ENCODE data around the gene TTC17.

The TTC17 gene

DNA sequence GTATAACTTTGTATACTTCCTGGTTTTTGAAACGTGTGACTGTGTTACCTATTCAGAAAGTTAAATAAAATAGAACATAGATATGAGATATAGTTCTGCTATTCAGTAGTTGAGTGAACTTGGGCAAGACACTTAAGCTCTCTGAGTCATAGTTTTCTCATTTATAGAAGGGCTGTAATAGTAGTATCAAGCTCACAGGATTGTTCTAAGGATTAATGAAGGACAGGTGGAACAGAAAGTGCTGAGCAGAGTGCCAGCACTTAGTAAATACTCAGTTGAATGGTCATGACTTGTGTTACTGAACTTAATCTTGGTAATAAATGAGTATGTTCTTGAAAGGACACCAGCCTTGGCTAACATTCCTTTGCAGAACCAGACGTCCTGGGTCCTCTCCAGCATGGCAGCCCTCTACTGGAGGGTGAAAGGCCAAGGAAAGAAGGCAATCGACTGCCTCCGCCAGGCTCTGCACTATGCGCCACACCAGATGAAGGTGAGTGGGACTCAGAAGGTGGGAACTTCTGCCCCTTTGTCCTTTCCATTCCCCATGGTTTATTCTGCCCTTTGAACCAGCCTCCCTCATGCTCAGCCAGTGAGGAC, 131.2 kb downstream of the TTC17 start:
- no peak overlapping the region for H3K27ac ChIP-seq (ENCODE audit: low read depth, low read length)

DNA sequence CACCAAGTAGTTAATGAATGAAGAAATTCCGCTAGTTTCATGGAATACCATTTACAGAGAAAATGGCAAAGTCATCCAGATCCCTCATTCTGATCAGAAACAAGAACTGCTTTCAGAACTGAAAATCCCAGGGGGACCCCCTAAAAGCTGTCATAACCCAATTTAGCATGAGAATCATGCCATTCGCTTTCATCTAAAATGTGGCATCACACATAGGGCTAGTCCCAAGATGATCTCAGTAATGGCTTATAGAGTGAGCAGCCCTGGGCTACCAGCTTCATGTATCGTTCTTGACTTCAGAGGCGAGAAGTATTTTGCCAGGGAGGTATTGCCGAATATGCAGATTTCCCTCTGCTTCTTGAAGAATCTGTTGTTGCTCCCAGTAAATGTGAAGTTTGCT, 134.0 kb downstream of the TTC17 start:
- no peak for TF ChIP-seq EZH2phosphoT487 (conservative IDR thresholded peaks at IDR 0.05; ENCODE audit: low read length)
- TF ChIP-seq, protein P1, sequence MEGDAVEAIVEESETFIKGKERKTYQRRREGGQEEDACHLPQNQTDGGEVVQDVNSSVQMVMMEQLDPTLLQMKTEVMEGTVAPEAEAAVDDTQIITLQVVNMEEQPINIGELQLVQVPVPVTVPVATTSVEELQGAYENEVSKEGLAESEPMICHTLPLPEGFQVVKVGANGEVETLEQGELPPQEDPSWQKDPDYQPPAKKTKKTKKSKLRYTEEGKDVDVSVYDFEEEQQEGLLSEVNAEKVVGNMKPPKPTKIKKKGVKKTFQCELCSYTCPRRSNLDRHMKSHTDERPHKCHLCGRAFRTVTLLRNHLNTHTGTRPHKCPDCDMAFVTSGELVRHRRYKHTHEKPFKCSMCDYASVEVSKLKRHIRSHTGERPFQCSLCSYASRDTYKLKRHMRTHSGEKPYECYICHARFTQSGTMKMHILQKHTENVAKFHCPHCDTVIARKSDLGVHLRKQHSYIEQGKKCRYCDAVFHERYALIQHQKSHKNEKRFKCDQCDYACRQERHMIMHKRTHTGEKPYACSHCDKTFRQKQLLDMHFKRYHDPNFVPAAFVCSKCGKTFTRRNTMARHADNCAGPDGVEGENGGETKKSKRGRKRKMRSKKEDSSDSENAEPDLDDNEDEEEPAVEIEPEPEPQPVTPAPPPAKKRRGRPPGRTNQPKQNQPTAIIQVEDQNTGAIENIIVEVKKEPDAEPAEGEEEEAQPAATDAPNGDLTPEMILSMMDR (IDR thresholded peaks at IDR 0.05; ENCODE audit: insufficient read depth, low read length, poor library complexity, severe bottlenecking) = no peak
- Histone ChIP-seq H2AFZ (ENCODE audit: low read depth, low read length, severe bottlenecking) (no peak overlapping the region), H3K27me3 (ENCODE audit: low read length) (no peaks in the 10 kb centered on the region), H3K79me2 (ENCODE audit: insufficient read depth, low read length) (no peaks in the 10 kb centered on the region), H3K9me2 (replicated peaks; ENCODE audit: insufficient read depth, low read length) (no peaks in the 10 kb centered on the region), H3K4me3 (ENCODE audit: insufficient read depth, low read length, poor library complexity, severe bottlenecking) (no peak overlapping the region), H3K9me3 (ENCODE audit: insufficient read depth, low read length) (no peaks in the 10 kb centered on the region), H3F3A (ENCODE audit: insufficient read depth) (no peaks in the 10 kb centered on the region), H3K4me2 (ENCODE audit: low read depth, low read length, poor library complexity, severe bottlenecking) (no peak overlapping the region), H3K36me3 (ENCODE audit: low read length) (0 out of 2 replicates have a peak, but pooled peaks cover 3% of the 10 kb centered on the region), H3K27ac (ENCODE audit: low read depth, low read length) (no peak overlapping the region), H4K20me1 (ENCODE audit: low read depth, low read length) (no peaks in the 10 kb centered on the region), H3K9ac (ENCODE audit: low read length) (no peak overlapping the region)

More for the DNA sequence above, 131.2 kb downstream of the TTC17 start:
- Histone ChIP-seq H3K79me2 (ENCODE audit: insufficient read depth, low read length) (no peaks in the 10 kb centered on the region), H3K36me3 (ENCODE audit: low read length) (peaks cover 5% of the 10 kb centered on the region; the same call in 1 of the 2 replicates), H4K20me1 (ENCODE audit: low read depth, low read length) (no peaks in the 10 kb centered on the region), H3K9ac (ENCODE audit: low read length) (no peak overlapping the region), H3K4me2 (ENCODE audit: low read depth, low read length, poor library complexity, severe bottlenecking) (no peak overlapping the region), H3K9me2 (replicated peaks; ENCODE audit: insufficient read depth, low read length) (no peaks in the 10 kb centered on the region), H3K9me3 (ENCODE audit: insufficient read depth, low read length) (no peaks in the 10 kb centered on the region), H2AFZ (ENCODE audit: low read depth, low read length, severe bottlenecking) (no peak overlapping the region), H3F3A (ENCODE audit: insufficient read depth) (no peaks in the 10 kb centered on the region), H3K4me3 (ENCODE audit: insufficient read depth, low read length, poor library complexity, severe bottlenecking) (no peak overlapping the region), H3K27me3 (ENCODE audit: low read length) (no peaks in the 10 kb centered on the region)
- TF ChIP-seq, protein P1 (IDR thresholded peaks at IDR 0.05; ENCODE audit: insufficient read depth, low read length, poor library complexity, severe bottlenecking) = no peak
- TF ChIP-seq EZH2phosphoT487 (conservative IDR thresholded peaks at IDR 0.05; ENCODE audit: low read length) = no peak

DNA sequence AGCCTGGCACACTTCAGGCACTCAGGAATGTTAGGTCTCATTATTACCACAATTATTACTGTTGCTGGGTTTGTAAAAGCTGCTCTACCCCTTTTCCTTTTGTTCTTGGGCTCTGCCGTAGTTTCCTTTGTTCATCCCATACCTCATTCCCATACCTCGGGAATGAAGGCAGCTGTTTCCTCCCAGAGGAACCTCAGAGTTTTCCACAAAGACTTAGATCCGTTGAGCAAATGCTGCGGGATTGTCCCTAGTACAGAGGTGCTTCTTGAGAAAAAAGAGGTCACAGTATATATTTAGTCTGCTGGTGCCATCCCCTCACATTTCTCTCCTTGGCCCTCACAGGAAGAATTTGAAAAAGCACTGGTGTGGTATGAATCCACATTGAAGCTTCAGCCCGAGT, 134.7 kb downstream of the TTC17 start:
- H2AFZ ChIP-seq (ENCODE audit: low read depth, low read length, severe bottlenecking) = no peak overlapping the region
- H3K79me2 ChIP-seq (ENCODE audit: insufficient read depth, low read length) = no peaks in the 10 kb centered on the region

More for the DNA sequence above, 134.7 kb downstream of the TTC17 start:
- no peak overlapping the region for H3K27ac ChIP-seq (ENCODE audit: low read depth, low read length)
- H3K27me3 ChIP-seq (ENCODE audit: low read length) = no peaks in the 10 kb centered on the region
- H3K9ac ChIP-seq (ENCODE audit: low read length) = no peak overlapping the region
- no peak overlapping the region for H3K4me2 ChIP-seq (ENCODE audit: low read depth, low read length, poor library complexity, severe bottlenecking)
- H3K36me3 ChIP-seq (ENCODE audit: low read length) = 0 out of 2 replicates have a peak, but pooled peaks cover 3% of the 10 kb centered on the region
- no peaks in the 10 kb centered on the region for H3K9me3 ChIP-seq (ENCODE audit: insufficient read depth, low read length)
- no peak for TF ChIP-seq EZH2phosphoT487 (conservative IDR thresholded peaks at IDR 0.05; ENCODE audit: low read length)
- TF ChIP-seq, protein P1 (IDR thresholded peaks at IDR 0.05; ENCODE audit: insufficient read depth, low read length, poor library complexity, severe bottlenecking) = no peak
- H3K4me3 ChIP-seq (ENCODE audit: insufficient read depth, low read length, poor library complexity, severe bottlenecking) = no peak overlapping the region
- H3K9me2 ChIP-seq (replicated peaks; ENCODE audit: insufficient read depth, low read length) = no peaks in the 10 kb centered on the region
- H3F3A ChIP-seq (ENCODE audit: insufficient read depth) = no peaks in the 10 kb centered on the region
- no peaks in the 10 kb centered on the region for H4K20me1 ChIP-seq (ENCODE audit: low read depth, low read length)

Measured in SU-DHL-6 (cell line).